HepG2 (cell line): Measurements from ENCODE around the gene MAT2A. TPM values are rescaled to one million over a fixed set of nuclear protein-coding genes. Genes with fewer than 3 reads are reported as not detected.

ENCODE experiments used
- AKNA ChIP-seq: sonication (generic); formaldehyde crosslinking; IDR thresholded peaks from 2 replicates; pipeline ENCODE4 v1.4.0; 2020; ENCODE audit warnings: missing genetic modification reagents, borderline replicate concordance
- ARID2 ChIP-seq: sonication (generic); formaldehyde crosslinking; IDR thresholded peaks from 2 replicates; pipeline ENCODE4 v1.8.1; 2022; ENCODE audit warnings: mild to moderate bottlenecking, missing genetic modification reagents, borderline replicate concordance
- HNF4A ChIP-seq: sonication (generic); formaldehyde crosslinking; IDR thresholded peaks from 2 replicates; pipeline ENCODE4 v1.4.0; 2020; ENCODE audit warnings: missing genetic modification reagents
- KDM3A ChIP-seq: IDR thresholded peaks from 2 replicates; pipeline ENCODE4 v1.6.1; 2018; ENCODE audit warnings: low read depth, missing compliant biosample characterization
- MED1 ChIP-seq: sonication (generic); formaldehyde crosslinking; IDR thresholded peaks from 2 replicates; pipeline ENCODE4 v1.4.0; 2020; ENCODE audit warnings: missing genetic modification reagents
- PHF20 ChIP-seq: sonication (generic); formaldehyde crosslinking; IDR thresholded peaks from 2 replicates; pipeline ENCODE4 v1.5.0; 2020; ENCODE audit warnings: mild to moderate bottlenecking, missing genetic modification reagents
- PREB ChIP-seq: sonication (generic); formaldehyde crosslinking; IDR thresholded peaks from 2 replicates; pipeline ENCODE4 v1.4.0; 2020; ENCODE audit warnings: missing genetic modification reagents
- SIN3A ChIP-seq: IDR thresholded peaks from 2 replicates; pipeline ENCODE4 v1.6.1; 2011; ENCODE audit warnings: low read depth, mild to moderate bottlenecking, control low read depth, low read length, borderline replicate concordance
- ZFP36 ChIP-seq: fragments of 150-350 bp; IDR thresholded peaks from 2 replicates; pipeline ENCODE4 v1.6.1; 2018; ENCODE audit warnings: borderline replicate concordance, low read length, low read depth; ENCODE audit not compliant: partially characterized antibody
- ZNF224 ChIP-seq: sonication (generic); formaldehyde crosslinking; IDR thresholded peaks from 2 replicates; pipeline ENCODE4 v1.5.0; 2020; ENCODE audit warnings: mild to moderate bottlenecking, missing genetic modification reagents
- ZNF343 ChIP-seq: sonication (generic); formaldehyde crosslinking; IDR thresholded peaks from 2 replicates; pipeline ENCODE4 v1.4.0; 2020; ENCODE audit warnings: mild to moderate bottlenecking, missing genetic modification reagents
- ZNF574 ChIP-seq: sonication (generic); formaldehyde crosslinking; IDR thresholded peaks from 2 replicates; pipeline ENCODE4 v1.4.0; 2020; ENCODE audit warnings: missing genetic modification reagents
- ZNF614 ChIP-seq: IDR thresholded peaks from 2 replicates; pipeline ENCODE4 v1.6.1; 2018; ENCODE audit warnings: missing biosample characterization, missing genetic modification reagents, inconsistent platforms, borderline replicate concordance
- ZNF75D ChIP-seq: sonication (generic); formaldehyde crosslinking; IDR thresholded peaks from 2 replicates; pipeline ENCODE4 v1.8.1; 2023; ENCODE audit warnings: missing genetic modification reagents, mild to moderate bottlenecking, borderline replicate concordance
- ZSCAN31 ChIP-seq: sonication (generic); formaldehyde crosslinking; IDR thresholded peaks from 2 replicates; pipeline ENCODE4 v1.5.0; 2020; ENCODE audit warnings: low read depth, mild to moderate bottlenecking, missing genetic modification reagents
- polyA plus RNA-seq, 8 experiments: library from polyadenylated mRNA; depleted of rRNA in 3 of 8; stranded (reverse) in 7 of 8; unstranded in 1 of 8; fragments of >200 nt; fragmentation: Illumina TruSeq in 4 of 8; extraction: Trizol in 4 of 8; gene quantifications; 2 replicates each; pipeline versions ENCODE4 v1.2.1 to v1.2.3, GENCODE V29; 2011 to 2016; ENCODE audit warnings: low read depth in 4 of 8, missing spikeins in 1 of 8, mixed read lengths in 1 of 8; ENCODE audit not compliant: insufficient read depth in 1 of 8
- total RNA-seq, 5 experiments: library from RNA; depleted of rRNA; stranded (reverse); fragments of >200 nt; fragmentation: Illumina TruSeq; extraction: Trizol; gene quantifications; 2 replicates each; pipeline ENCODE4 v1.2.3, GENCODE V29; 2016; ENCODE audit warnings: low read depth in 1 of 5
- TF ChIP-seq, protein P1 (sequence below): IDR thresholded peaks from 2 replicates; pipeline ENCODE4 v1.6.1; 2012; ENCODE audit warnings: low read length, improper control_type of control experiment

Gene MAT2A
- total and polyA plus RNA-seq, 2 of the 13 experiments (the other 11 are each of a cell fraction or from before 2014, with no cell fraction given) = 155 to 331 TPM

GRCh38 chr2:85539361-85540132, 579 bp downstream of the MAT2A start (continued):
- no peak; the same call in 1 of the 2 replicates for TF ChIP-seq HNF4A (CRISPR knock-in tag)
- peak; percentile 85 for TF ChIP-seq AKNA (CRISPR knock-in tag)
- peak; percentile 34; the same call in 1 of the 2 replicates for TF ChIP-seq PHF20
- TF ChIP-seq ZFP36 = no peak
- TF ChIP-seq ZNF75D (CRISPR knock-in tag) = no peak
- TF ChIP-seq PREB (CRISPR knock-in tag) = 0 out of 2 replicates have a peak, but pooled peaks have one; percentile 62
- TF ChIP-seq ZSCAN31 (CRISPR knock-in tag) = 0 out of 2 replicates have a peak, but pooled peaks have one; percentile 19
- no peak for TF ChIP-seq ZNF614
- peak; percentile 36; the same call in 1 of the 2 replicates for TF ChIP-seq KDM3A (CRISPR knock-in tag)
- TF ChIP-seq, protein P1, sequence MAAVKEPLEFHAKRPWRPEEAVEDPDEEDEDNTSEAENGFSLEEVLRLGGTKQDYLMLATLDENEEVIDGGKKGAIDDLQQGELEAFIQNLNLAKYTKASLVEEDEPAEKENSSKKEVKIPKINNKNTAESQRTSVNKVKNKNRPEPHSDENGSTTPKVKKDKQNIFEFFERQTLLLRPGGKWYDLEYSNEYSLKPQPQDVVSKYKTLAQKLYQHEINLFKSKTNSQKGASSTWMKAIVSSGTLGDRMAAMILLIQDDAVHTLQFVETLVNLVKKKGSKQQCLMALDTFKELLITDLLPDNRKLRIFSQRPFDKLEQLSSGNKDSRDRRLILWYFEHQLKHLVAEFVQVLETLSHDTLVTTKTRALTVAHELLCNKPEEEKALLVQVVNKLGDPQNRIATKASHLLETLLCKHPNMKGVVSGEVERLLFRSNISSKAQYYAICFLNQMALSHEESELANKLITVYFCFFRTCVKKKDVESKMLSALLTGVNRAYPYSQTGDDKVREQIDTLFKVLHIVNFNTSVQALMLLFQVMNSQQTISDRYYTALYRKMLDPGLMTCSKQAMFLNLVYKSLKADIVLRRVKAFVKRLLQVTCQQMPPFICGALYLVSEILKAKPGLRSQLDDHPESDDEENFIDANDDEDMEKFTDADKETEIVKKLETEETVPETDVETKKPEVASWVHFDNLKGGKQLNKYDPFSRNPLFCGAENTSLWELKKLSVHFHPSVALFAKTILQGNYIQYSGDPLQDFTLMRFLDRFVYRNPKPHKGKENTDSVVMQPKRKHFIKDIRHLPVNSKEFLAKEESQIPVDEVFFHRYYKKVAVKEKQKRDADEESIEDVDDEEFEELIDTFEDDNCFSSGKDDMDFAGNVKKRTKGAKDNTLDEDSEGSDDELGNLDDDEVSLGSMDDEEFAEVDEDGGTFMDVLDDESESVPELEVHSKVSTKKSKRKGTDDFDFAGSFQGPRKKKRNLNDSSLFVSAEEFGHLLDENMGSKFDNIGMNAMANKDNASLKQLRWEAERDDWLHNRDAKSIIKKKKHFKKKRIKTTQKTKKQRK = no peak
- peak; percentile 88 for TF ChIP-seq ZNF343 (CRISPR knock-in tag)
- no peak for TF ChIP-seq ARID2 (CRISPR knock-in tag)
- 0 out of 2 replicates have a peak, but pooled peaks have one; percentile 80 for TF ChIP-seq ZNF224 (CRISPR knock-in tag)
- no peak for TF ChIP-seq MED1 (CRISPR knock-in tag)
- TF ChIP-seq ZNF574 = no peak; the same call in 1 of the 2 replicates
- peak; percentile 87; the same call in 1 of the 2 replicates for TF ChIP-seq SIN3A
